Transverse colon (tissue), 4 donors: ENCODE results near the gene RER1. TPM values are rescaled to one million over a fixed set of nuclear protein-coding genes. Genes with fewer than 3 reads are reported as not detected.

Source experiments
- DNase-seq: peaks from one replicate; pipeline ENCODE4 v3.0.0-alpha.2; 2019
- H3K27ac ChIP-seq, 4 donors: fragments of 200-600 bp; sonication (generic); 2 replicates each; pipeline ENCODE4 v1.5.1; 2016 to 2018; ENCODE audit warnings: inconsistent platforms in 4 of 4
- H3K27me3 ChIP-seq: fragments of 200-600 bp; sonication (generic); 2 replicates; pipeline ENCODE4 v1.5.1; 2017; ENCODE audit warnings: inconsistent platforms
- H3K36me3 ChIP-seq, 4 donors: fragments of 200-600 bp; sonication (generic); 2 replicates each; pipeline ENCODE4 v1.5.1; 2017 to 2019; ENCODE audit warnings: inconsistent platforms in 4 of 4
- H3K4me1 ChIP-seq, 4 donors: fragments of 200-600 bp; sonication (generic); 2 replicates each; pipeline ENCODE4 v1.5.1; 2017 to 2020; ENCODE audit warnings: inconsistent platforms in 4 of 4
- H3K4me3 ChIP-seq, 4 donors: fragments of 200-600 bp; sonication (generic); 1 replicate in 1 of 4; 2 replicates in 3 of 4; pipeline versions ENCODE4 v1.5.1 to v1.6.1; 2017 to 2019; ENCODE audit warnings: inconsistent platforms in 4 of 4
- H3K9me3 ChIP-seq, 2 donors: fragments of 200-600 bp; sonication (generic); 2 replicates each; pipeline ENCODE4 v1.5.1; 2017 to 2019; ENCODE audit warnings: inconsistent platforms in 2 of 2
- CTCF ChIP-seq, 5 experiments: fragments of 200-600 bp in 3 of 5; fragments of 450-650 bp in 2 of 5; sonication (generic) in 3 of 5; IDR thresholded peaks; 1 replicate in 2 of 5; 2 replicates in 3 of 5; pipeline ENCODE4 v1.5.1; 2016 to 2017; ENCODE audit warnings: antibody characterized with exemption in 5 of 5, inconsistent platforms in 3 of 5, mild to moderate bottlenecking in 2 of 5, moderate library complexity in 1 of 5
- EP300 ChIP-seq: sonication (generic); formaldehyde crosslinking; IDR thresholded peaks from one replicate; pipeline ENCODE4 v1.6.1; 2017; ENCODE audit warnings: antibody characterized with exemption, low read depth
- POLR2A ChIP-seq: fragments of 450-650 bp; IDR thresholded peaks from one replicate; pipeline ENCODE4 v1.6.1; 2016; ENCODE audit warnings: antibody characterized with exemption, mild to moderate bottlenecking, moderate library complexity
- POLR2AphosphoS5 ChIP-seq, 3 donors: sonication (generic); formaldehyde crosslinking; IDR thresholded peaks; one replicate each; pipeline ENCODE4 v1.6.1; 2016; ENCODE audit warnings: antibody characterized with exemption in 3 of 3
- WGBS, 2 donors: methylation state at CpG; one replicate each; pipeline ENCODE4 v1.1.5; 2018; ENCODE audit warnings: low coverage in 1 of 2; 5-methylcytosine and 5-hydroxymethylcytosine counted together
- in situ Hi-C, 4 donors: fragments of 200-750 bp; cut with MboI; loops; one replicate each; pipeline versions ENCODE4 v1.15.0 to v1.15.1; 2017; ENCODE audit warnings: low sequenced_read_pairs in 3 of 4, low pct_ligation_motif_present in 1 of 4, low pct_unique_long_range_greater_than_20kb in 1 of 4
- intact Hi-C: fragments of 100-400 bp; cut with DNase I; formaldehyde crosslinking; loops from one replicate; pipeline ENCODE4 v1.15.1; 2023; ENCODE audit warnings: low total_unique reads
- total RNA-seq, 4 donors: library from RNA; depleted of rRNA; stranded (reverse); fragments of >200 nt; gene quantifications; one replicate each; pipeline ENCODE4 v1.1.0, GENCODE V29; 2016

Gene RER1
- total RNA-seq, 4 donors from 2014 or later = 36.2 to 129 (median 111) TPM

- no peak for TF ChIP-seq EP300
- no peak for TF ChIP-seq POLR2AphosphoS5 (IDR thresholded peaks at IDR 0.05)
- no peak for TF ChIP-seq POLR2A
- no peak for TF ChIP-seq CTCF (IDR thresholded peaks at IDR 0.05)
- H3K36me3 ChIP-seq = no peaks in the 10 kb centered on the region
- H3K9me3 ChIP-seq = no peaks in the 10 kb centered on the region
- 72 to 100% methylated on average over 1 to 21 of the region's 23 CpGs for WGBS, 2 donors
- H3K4me3 ChIP-seq = no peak overlapping the region
- no peak for DNase-seq
- intact Hi-C loops (no loop called here), in situ Hi-C loops (no loop called here)
- H3K27ac ChIP-seq = no peak overlapping the region
- no peaks in the 10 kb centered on the region for H3K4me1 ChIP-seq
- H3K27me3 ChIP-seq = peaks cover 32% of the 10 kb centered on the region
Measured at GRCh38 chr1:2449636-2450454, 58.2 kb downstream of the RER1 start.

DNA sequence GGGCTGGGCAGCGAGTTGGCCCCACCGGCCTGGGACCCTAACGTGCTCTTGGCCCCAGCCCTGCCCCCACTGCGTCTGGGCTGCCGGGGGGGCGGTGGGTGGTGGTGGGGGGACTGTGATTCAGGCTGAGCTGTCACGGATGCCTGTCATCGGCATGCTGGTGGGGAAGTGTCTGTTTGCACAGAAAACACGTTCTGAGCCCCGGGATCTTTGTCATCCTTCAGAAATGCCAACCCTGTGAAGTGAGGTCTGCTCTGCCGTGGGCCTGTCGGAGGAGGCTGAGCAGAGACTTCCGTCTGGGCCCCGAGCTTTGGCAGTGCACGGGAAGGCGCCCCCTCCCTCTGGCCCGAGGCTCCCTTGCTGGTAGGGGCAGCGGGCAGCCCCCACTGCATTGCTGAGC lies 60.1 kb downstream of the RER1 start:
- no peaks in the 10 kb centered on the region for H3K36me3 ChIP-seq
- peaks cover 20% of the 10 kb centered on the region for H3K27me3 ChIP-seq
- TF ChIP-seq EP300 (no peak), POLR2A (no peak), POLR2AphosphoS5 (IDR thresholded peaks at IDR 0.05) (no peak), CTCF (IDR thresholded peaks at IDR 0.05) (no peak)
- WGBS, 2 donors = 44% methylated on average over 18 of the region's 18 CpGs; no CpG with 5 or more reads in 1 of the 2 donors
- intact Hi-C loops (no loop called here), in situ Hi-C loops (no loop called here)
- no peak for DNase-seq
- H3K27ac ChIP-seq = no peak overlapping the region
- no peak overlapping the region for H3K4me3 ChIP-seq
- H3K9me3 ChIP-seq = no peaks in the 10 kb centered on the region
- H3K4me1 ChIP-seq = no peaks in the 10 kb centered on the region

DNA sequence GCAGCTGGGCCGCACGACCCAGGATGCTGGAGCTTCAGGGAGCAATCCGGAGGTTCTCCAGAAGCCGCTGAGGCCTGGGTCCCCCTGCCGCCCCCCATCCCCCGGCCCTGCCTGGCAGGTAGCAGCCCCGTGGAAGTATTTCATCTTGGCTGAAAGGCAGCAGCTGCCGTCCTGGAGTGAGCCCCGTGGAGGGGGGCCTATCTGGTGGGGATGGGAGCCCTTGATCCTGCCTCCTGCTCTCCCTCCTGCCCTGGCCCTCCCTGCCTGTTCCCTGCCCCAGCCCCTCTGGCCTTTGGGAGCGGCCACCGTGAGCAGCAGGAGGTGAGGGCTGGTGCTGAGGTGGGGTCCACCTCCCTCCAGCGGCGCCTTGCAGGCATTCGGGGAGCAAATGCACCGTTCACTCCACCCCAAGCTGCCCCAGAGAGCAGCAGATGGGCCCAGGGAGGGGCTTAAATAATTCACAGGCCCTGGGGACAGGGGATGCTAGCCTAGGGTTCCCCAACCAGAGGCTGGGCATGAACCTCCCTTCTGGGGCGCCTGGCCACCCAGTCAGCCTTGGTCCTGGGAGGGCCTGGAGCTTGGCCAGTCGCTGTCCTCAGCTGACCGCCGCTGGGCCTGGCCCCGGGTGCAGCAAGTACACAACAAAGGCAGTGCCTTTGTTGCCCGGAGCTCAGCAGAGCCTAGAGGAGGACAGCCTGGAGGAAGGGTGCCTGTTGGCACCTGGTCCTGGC lies 60.7 kb downstream of the RER1 start:
- Histone ChIP-seq H3K27me3 (peaks cover 14% of the 10 kb centered on the region), H3K4me3 (no peak overlapping the region), H3K36me3 (no peaks in the 10 kb centered on the region), H3K4me1 (no peaks in the 10 kb centered on the region), H3K27ac (no peak overlapping the region), H3K9me3 (no peaks in the 10 kb centered on the region)
- no peak for DNase-seq
- in situ Hi-C loops (no loop called here), intact Hi-C loops (no loop called here)
- WGBS, 2 donors = 62% methylated on average over 19 of the region's 21 CpGs; no CpG with 5 or more reads in 1 of the 2 donors
- TF ChIP-seq EP300 (no peak), POLR2AphosphoS5 (IDR thresholded peaks at IDR 0.05) (no peak), POLR2A (no peak), CTCF (IDR thresholded peaks at IDR 0.05) (no peak)

DNA sequence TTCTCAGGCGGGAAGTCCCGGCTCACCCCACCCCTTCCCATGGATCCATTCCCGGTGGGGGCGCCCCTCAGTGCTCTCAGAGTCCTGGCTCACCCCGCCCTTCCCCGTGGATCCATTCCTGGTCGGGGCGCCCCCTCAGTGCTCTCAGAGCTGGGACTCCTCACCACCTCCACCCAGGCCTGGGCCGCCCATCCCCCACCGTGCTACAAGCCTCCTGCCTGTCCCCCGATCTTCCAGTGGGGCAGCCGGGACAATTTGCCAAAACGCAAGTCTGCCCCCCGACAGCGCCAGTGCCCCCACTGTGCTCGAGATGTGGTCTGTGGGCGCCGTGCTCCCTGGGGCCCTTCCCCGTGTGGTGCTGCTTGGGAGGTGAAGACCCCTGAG lies 61.3 kb downstream of the RER1 start:
- Histone ChIP-seq H3K27ac (no peak overlapping the region), H3K4me3 (no peak overlapping the region), H3K4me1 (no peaks in the 10 kb centered on the region), H3K9me3 (no peaks in the 10 kb centered on the region), H3K27me3 (peaks cover 14% of the 10 kb centered on the region), H3K36me3 (no peaks in the 10 kb centered on the region)
- WGBS, 2 donors = 79% methylated on average over 19 of the region's 19 CpGs; no CpG with 5 or more reads in 1 of the 2 donors
- DNase-seq = no peak
- TF ChIP-seq POLR2A (no peak), EP300 (no peak), POLR2AphosphoS5 (IDR thresholded peaks at IDR 0.05) (no peak), CTCF (IDR thresholded peaks at IDR 0.05) (no peak)
- in situ Hi-C loops = no loop called here
- intact Hi-C loops = no loop called here
